RKO (cell line): ENCODE data around the gene H3-3A.
A peak's percentile ranks its signal among the peaks of the same experiment; 100 is the strongest.
"Not testable (repeated sequence)": the region's sequence is repeated elsewhere in the genome, so short reads cannot be mapped to it uniquely, and the experiment has no call there.

Experiments used
- DNase-seq: peaks from one replicate; pipeline ENCODE4 v3.0.0-alpha.2; 2016; ENCODE audit warnings: low spot score

Gene H3-3A

DNA sequence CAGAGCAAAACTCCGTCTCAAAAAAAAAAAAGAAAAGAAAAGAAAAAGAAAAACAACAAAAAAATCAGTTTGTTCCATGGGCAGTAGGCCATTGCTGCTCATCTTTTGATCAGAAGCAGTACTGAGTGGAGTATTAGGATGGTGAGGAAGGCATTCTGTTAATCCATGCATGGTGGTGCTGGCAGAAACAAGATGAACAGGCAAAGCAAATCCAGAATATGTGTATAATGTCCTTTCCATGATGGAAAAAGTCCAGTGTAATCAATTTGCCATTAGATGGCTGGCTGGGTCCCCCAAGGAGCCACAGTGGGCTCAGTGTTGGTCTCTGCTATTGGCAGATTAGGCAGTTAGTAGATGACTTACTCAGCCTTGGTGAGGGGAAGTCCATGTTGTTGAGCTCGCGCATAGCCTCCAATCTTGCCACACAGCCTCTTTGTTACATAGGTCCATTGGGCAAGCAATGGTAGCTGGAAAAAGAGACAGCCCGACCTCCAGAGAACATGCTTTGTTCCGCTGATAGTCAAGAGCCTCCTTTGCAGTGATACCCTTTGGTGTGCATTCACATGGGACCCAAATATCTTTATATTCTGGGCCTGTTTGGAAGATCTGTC, 23.3 kb downstream of the H3-3A start:
- no peak for DNase-seq

DNA sequence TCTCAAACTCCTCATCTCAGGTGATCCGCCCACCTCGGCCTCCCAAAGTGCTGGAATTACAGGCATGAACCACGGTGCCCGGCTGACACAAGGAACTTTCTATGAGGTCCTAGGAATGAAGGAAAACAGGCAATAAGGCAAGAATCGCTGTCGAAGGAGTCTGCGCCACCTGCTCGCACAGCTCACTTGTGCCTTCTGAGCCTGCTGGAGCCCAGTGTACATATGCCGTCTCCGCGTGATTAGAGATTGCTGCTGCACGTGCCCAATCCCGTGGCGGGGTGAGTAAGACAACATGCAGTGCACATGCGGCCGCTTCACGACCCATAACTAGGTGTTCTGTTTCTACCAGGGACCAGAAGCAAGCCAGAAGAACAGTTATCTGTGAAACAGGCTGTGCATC, 24.3 kb downstream of the H3-3A start:
- no peak for DNase-seq

DNA sequence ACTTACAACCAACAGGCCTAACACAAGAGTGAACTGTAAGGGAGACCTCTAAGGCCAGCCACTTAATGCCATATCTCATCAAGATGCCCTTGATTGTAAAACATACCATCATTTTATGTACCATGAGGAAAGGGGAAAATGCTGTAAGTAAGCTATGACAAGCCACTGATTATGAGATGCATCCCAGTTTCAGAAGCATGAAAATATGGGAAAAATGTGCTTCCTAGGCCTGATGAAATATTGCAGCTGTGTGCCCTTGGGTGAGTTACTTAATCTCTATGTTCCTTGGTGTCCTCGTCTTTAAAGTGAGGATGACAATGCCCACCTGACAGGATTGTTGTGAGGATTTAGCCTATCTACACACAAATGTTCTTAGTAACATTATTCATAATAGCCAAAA, 28.9 kb downstream of the H3-3A start:
- DNase-seq, result no peak

DNA sequence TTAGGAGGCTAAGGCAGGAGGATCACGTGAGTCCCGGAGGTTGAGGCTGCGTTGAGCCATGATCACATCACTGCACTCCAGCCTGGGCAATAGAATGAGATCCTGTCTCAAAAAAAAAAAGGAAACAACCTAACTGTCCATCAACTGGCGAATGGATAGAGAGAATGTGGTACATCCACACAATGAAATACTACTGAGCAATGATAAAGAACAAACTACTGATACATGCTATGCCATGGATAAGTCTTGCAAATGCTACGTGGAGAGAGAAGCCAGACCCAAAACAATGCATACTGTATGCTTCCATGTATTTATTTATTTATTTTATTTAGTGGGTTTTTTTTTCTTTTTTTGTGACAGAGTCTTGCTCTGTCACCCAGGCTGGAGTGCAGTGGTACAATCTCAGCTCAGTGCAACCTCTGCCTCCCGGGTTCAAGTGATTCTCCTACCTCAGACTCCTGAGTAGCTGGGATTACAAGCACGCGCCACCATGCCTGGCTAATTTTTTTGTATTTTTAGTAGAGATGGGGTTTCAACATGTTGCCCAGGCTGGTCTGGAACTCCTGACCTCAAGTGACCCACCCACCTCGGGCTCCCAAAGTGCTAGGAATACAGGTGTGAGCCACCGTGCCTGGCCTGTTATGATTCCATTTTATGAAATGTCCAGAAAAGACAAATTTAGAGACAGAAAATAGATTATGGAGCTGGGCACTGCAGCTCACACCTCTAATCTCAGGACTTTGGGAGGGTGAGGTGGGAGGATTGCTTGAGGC, 29.7 kb downstream of the H3-3A start:
- DNase-seq, result not testable (repeated sequence)

DNA sequence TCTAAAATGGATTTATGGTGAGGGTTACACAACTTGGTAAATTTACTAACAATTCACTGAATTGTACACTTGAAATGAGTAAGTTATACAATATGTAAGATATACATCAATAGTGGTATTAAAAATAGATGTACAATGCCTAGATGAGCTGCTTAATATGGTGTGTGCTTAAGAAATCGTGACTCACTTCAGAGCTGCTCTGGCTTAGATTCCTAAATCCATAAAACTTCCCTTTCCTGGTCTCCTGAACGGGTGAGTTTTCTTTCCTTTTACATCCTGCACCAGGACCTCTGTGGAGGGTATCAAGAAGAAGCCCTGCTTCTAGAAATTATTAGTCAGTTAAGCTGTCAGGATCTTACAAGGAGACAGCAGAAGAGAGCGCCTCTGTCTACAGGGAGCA, 30.4 kb downstream of the H3-3A start:
- no peak for DNase-seq

DNA sequence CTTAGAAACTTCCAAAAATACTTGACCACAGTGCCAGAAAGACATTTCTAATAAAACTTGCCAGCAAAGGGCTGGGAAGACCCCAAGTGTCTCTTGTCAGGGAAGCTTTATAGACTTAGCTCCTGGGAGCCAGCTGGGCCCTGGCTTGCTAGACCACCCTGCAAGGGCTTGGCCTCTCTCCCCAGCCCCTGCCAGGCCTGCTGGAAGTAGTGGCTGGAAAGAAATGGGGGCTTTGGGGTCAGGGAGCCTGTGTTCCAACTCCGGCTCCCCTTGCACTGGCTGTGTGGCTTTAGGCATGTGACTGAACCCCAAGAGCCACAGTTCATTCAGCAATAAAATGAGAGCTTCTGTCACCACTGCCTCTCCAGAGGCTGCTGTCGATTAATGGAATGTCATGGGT, 31.1 kb downstream of the H3-3A start:
- DNase-seq, result no peak

DNA sequence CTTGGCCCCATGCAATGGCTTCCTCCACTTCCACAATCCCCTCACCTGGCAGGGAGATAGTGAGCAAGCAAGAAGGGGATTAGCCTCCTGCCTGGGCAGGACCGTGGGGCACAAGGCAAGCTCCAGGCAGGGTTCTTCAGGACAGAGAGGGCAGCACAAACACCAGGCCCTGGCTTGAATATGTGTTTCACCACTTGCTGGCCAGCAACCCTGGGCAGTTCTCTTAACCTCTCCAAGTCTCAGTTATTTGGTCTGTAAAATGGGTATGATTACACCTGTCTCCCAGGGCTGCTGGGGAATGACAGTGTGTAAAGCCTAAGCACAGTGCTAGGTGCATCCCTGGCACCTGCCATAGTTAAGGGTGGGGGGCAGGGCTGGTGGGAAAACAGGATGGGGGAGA, 31.9 kb downstream of the H3-3A start:
- DNase-seq, result no peak

DNA sequence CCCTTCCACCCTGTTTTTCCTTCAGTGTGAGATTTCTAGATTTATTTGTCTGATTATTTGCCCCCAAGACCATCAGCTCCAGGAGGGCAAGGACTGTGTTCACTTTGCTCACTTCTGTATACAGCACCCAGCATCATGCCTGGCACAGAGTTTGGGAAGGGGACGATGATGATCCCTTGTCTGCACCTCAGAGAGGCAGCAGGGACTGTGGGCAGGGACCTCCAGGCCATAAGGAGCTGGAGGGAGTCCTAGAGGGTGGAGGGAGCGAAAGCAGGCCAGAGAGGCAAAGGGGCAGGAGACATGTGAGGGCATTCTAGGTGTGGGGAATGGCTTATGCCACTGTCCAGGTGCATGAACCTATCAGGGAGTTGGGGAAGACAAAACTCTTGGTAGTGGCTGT, 32.8 kb downstream of the H3-3A start:
- no peak for DNase-seq

DNA sequence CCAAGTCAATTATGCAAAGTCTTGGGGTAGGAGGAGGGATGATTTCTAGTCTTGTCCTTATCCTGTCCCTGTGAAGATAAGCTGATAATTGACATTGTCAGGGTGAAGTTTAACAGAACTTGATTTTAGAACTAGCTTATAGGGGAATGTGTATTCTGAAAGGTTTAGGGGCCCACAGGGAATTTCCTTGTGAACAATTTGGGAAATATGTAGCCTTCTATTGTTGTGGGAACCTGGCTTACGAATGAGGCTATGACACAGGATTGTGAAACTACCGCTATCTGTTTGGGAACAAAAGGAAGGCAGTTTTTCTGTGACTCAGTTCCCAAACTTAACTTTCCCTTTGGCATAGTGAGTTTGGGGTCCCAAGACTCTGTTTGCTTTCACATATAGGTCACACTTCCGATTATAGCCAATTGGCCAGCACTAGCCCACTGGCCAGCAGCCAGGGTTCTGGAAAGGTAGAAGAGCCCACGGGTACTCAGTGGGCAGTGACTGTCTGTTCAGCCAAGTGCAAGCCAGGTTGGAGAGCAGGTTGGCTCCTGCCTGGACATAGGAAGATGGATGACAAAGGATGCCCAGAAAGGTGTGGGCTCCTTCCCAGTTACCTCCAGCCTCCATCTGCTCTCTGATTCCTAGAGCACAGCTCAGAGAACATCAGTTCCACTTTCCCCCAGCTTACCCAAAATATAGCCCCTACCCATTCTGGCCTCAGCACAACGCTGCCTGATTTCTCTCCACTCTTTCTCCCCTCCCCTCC, 35.5 kb downstream of the H3-3A start:
- DNase-seq, result no peak

DNA sequence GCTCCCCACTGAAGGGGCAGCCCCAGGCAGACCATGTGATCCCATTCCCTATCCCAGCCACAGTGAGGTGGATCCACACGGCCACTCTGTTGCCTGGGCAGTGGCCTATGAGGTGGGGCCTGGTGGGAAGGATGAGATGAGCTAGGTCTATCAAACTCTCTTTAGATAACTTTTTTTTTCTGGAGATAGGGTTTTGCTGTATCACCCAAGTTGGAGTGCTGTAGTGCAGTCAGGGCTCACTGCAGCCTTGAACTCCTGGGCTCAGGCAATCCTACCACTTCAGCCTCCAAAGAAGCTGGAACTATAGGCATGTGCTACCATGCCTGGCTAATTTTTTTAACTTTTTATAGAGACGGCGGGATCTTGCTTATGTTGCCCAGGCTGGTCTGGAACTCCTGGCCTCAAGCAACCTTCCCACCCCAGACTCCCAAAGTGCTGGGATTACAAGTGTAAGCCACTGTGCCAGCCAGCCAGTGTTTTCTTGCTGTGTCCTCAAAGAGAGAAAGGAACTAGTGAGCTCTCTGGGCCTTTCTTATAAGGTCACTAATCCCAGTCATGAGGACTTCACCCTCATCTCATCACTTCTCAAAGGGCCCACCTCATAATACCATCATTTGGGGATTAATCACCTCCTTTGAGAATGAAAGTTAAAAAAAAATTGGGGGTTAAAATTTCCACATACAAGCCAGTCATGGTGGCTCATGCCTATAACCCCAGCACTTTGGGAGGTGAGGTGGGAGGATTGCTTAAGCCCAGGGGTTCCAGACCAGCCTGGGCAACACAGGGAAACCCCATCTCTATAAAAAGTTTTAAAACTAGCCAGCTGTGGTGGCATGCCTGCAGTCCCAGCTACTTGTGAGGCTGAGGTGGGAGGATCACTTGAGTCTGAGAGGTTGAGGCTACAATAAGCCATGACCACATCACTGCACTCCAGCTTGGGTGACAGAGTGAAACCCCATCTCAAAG, 36.6 kb downstream of the H3-3A start:
- no peak for DNase-seq

DNA sequence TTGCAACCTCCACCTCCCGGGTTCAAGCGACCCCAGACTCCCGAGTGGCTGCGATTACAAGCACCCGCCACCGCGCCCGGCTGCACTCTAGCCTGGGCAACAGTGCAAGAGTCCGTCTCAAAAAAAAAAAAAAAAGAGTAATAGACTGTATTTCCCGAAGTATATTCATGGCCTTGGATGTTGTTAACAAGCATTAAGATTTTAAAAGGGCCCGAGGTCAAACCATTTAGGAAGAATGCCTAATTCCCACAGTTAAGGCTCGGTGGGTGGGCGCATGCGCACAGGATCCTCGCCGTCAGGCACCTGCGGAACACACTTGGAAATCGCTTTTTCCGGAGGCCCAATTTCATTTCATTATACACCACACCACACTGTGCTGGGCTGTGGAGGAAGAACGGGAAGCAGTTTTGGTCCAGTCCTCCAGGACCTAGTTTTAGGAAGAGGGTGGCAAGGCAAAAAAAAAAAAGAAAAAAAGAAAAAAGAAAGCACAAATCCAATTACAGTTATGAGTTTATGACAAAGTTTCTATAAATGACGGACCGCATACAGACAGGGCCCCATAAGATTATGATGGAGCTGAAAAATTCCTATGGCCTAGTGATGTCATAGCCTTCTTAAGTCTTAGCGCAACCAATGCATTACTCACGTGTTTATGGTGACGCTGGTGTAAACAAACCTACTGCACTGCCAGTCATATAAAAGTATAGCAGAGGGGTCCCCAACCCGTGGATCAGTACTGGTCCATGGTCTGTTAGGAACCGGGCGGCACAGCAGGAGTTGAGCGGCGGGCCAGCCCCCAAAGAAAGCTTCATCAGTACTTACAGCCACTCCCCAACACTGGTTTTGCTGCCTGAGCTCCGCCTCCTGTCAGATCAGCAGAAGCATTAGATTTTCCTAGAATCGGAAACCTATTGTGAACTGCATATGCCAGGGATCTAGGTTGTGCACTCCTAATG, 38.2 kb downstream of the H3-3A start:
- DNase-seq, result no peak

DNA sequence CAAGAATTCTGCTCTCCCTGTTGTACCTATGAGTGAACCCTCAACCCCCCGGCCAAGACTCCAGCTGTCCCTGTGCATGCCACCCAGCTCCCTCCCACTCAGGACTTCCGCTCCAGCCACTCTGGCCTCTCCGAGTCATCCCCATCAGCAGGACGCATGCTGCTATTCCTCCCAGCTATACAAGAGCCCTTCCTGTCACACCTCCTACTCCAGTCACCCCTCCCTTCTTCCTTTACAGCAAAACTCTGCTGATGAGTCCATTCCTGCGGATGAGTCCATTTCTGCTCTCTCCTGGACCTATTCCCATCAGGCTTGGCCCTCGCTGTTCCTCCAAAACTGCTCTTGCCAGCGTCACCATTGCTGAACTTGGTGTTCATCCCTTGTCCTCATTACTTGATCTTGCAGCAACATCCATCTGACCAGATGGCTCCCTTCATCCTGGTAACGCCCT, 42.2 kb downstream of the H3-3A start:
- peak; percentile 59 for DNase-seq

DNA sequence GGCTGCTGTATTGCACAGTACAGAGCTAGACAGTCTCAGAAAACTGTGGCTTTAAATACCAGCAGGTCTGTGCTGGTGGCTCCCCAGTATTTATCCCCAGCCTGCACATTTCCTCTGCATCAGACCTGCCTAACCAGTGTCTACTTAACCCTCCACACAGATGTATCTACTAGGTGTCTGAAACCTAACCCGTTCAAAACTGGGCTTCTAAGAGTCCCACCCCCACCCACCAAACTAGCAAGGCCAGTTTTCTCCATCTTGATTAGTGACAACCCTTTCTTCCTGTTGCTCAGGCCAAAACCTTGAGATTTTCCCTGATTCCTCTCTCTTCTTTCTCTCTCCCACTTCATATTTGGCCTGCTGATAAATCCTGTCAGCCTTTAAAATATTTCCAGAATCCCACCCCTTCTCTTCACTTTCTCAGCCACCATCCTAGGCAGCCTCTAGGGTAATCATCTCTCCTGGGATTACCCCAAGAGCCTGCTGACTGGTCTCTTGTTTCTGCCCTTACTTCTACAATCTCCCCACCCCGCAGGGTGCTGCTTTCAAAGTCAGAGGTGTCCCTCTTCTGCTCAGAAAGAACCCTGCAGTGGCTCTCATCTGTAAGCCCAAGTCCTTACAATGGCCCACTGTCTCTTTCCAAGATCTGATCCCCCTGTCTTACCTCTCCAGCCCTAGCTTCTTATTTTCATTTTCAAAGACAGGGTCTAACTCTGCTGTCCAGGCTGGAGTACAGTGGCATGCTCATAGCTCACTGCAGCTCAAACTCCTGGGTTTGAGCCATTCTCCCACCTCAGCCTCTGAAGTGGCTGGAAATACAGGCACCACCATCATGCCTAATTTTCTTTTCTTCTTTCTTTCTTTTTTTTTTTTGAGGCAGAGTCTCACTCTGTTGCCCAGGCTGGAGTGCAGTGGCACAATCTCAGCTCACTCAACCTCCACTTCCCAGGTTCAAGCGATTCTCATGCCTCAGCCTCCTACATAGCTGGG, 45.2 kb downstream of the H3-3A start:
- no peak for DNase-seq

DNA sequence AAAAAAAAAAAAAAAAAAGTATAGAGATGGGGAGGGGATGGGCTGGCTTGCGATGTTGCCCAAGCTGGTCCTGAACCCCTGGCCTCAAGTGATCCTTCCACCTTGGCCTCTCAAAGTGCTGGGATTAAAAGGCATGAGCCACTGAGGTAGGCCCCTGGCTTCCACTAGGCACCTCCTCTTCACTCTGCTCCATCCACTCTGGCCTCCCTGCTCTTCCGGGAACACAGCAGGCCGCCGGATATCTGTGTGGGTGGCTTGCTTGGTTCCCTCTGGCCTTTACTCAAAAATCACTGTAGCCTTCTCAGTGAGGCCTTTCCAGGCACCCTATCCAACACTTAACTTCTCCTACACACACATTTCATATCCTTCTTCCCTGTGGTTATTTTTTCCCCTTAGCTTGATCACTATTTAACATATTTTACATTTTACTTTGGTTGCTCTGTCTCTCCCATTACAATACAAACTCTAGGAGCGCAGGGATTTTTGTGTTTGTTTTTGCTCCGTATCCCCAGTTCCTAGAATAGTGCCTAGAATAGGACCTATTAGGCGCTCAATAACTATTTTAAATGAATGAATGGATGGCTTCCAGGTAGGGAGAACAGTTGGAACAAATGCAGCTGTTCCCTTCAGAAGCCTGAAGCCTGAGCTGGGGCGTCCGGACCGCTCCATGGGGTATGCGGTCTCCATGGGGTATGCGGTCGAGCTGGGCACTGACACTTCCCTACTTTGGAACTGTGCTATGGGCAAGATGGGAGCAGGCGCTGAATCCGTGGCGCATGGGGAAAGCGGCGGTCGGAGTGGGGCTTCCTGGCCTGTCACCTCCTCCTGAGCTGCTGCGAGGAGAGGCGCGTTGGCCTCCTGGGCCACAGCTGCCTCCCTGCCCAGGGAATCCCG, 46.7 kb downstream of the H3-3A start:
- no peak for DNase-seq

DNA sequence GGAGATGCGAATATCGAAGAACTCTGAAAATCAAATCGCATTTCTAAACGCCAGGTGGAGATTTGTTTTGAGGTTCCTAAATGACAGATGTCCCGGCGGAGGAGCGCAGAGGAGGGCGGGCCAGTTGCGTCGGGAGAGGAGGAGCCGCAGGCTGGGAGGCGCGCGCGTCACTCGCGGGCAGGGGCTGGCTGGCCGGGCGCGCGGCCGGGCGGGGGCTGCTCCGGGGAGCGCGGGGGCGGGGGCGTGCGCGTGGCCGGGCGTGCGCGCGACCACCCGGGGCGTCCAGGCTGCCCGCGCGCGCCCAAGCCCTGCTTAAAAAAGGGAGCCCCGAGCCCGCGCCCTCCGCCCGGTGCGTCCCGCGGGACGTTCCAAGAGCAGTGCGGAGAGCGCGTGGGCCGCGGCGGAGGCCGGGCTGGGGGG, 47.3 kb downstream of the H3-3A start:
- DNase-seq, result peak; percentile 90

DNA sequence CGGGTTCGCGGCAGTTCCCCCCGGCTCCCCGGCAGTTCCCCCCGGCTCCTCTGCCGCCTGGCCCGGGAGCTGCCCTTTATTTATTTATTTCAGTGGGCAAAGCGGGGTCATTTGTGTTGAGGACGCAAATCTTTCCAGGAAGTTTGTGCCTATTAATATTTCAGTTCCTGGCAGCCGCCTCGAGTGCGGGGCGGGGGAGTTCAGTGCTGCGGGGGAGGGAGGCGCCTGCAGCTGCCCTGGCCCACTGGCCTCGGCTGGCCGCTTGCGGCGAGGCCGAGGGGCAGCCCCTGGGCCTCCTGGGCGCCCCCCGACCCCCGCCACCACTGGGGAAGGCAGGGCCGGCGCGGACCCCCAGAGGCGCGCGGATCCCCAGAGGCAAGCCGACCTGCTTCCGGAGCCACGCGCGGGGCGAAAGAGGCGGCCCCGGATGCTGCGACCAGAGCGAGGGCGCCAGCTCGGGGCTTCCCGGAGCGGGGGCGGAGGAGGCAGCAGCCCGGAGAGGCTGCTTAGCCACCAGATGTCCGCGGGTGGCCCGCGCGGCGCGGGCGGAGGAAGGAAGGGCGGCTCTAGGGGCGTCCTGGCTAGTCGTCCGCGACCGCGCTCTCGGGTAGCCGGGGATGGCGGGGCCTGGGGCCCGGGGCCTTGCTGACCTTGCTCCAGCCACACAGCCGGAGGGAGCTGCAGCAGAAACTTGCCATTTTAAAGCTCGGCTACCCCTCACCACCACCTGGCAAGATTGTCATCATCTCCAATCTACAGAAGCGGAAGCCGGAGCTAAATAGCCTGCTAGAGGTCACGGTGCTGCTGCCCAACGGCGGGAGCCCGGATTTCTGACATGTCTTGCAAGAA, 48.0 kb downstream of the H3-3A start:
- DNase-seq, result peak; percentile 71

DNA sequence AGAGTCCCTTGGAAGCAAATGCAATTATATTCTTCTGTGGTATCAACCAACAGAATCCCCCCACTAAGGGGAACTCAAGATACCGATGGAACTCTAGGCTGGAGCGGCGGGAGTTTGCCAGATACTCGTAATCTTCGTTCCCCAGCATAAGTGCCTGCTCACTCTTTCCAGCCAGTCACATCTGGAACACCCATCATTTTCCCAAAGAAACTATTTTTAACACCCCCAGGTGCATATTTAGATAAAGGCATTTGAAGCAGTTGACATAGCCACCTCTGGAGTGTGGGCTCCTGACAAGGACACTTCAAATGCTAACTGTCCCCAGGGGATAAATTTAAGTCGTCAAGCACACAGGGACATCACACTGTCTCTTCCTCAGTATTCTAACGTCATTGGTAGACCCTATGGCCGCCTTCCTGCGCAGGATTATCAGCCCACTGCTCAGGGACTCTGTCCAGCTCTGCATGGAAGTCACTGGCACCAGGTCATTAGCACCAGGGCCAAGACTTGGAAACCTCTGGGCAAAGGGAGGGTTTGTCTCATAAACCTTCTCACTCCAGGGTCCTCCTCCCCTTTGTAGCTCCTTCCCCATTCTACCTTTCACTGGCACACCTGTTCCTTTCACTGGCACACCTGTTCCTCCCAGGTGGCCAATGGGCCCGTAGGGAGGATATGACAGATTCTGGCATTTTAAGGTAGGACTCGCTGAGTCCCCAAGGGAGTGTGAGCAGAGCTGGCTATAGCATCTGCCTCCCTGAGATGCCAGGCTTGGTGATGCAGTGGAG, 48.8 kb downstream of the H3-3A start:
- DNase-seq, result no peak
